Middle frontal gyrus (tissue), 1 donor: ENCODE data around the gene GON4L.
A peak's percentile ranks its signal among the peaks of the same experiment; 100 is the strongest.
"Not testable (repeated sequence)": the region's sequence is repeated elsewhere in the genome, so short reads cannot be mapped to it uniquely, and the experiment has no call there.

Source experiments
- DNase-seq: peaks from one replicate; pipeline ENCODE4 v3.0.0-alpha.2; 2015; ENCODE audit warnings: low spot score; ENCODE audit errors: extremely low spot score

GON4L gene

DNA sequence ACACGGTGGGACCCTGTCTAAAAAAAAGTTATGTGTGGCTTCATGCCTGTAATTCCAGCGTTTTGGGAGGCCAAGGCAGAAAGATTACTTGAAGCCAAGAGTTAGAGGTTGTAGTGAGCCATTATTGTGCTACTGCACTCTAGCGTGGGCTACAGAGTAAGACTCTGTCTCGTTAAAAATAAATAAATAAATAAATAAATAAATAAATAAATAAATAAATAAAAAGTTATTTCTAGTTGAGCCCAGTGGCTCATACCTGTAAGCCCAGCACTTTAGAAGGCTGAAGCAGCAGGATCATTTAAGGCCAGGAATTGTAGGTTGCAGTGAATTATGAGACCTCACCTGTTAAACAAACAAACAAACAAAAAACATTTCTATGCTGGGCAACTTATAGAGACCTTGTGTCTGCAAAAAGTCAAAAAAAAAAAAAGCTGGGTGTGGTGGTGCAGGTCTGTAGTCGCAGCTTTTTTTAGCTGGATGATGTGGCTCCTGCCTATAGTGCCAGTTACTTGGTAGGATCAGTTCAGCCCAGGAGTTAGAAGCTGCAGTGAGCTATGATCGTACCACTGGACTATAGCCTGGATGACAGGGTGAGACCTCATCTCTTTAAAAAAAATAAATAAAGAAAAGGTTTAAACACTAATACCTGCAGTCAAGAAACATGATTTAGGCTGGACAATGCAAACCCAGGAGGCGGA lies 25.6 kb downstream of the GON4L start:
- no peak for DNase-seq

GRCh38 chr1:155827450-155827849 lies 29.6 kb downstream of the GON4L start:
- no peak for DNase-seq

- DNase-seq: no peak
Measured at GRCh38 chr1:155816351-155816750, 40.7 kb downstream of the GON4L start.

- DNase-seq: no peak
Measured at GRCh38 chr1:155813672-155814071, 43.3 kb downstream of the GON4L start.

- DNase-seq: no peak
Measured at GRCh38 chr1:155812878-155813277, 44.1 kb downstream of the GON4L start.

DNA sequence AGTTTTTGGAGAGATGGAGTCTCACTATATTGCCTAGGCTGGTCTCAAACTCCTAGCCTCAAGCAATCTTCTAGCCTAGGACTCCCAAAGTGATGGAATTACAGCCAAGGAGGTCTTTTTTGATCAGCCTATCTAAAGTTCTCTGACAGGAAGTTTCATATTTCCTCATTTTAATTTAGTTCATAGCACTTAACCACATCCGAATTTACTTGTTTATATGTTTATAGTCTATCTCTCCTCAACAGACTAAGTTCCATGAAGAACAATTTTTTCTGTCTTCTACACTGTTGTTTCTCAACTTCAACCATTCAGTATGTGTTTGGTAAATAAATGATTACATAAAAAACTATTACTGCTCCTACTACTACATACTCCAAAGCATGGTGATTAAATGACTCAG lies 47.9 kb downstream of the GON4L start:
- no peak for DNase-seq

GRCh38 chr1:155801149-155801548 lies 55.9 kb downstream of the GON4L start:
- no peak for DNase-seq

DNA sequence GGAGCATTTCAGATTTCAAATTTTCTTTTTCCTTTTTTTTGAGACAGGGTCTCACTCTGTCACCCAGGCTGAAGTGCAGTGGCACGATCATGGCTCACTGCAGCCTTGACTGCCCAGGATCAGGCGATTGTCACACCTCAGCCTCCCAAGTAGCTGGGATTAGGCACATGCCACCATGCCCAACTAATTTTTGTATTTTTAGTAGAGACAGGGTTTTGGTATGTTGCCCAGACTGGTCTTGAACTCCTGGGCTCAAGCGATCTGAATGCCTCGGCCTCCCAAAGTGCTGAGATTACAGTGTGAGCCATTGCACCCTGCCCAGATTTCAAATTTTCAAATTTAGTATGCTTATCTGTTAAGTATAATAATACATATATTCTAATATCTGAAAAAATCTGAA lies 61.4 kb downstream of the GON4L start:
- DNase-seq: not testable (repeated sequence)

GRCh38 chr1:155794605-155795245 lies 62.3 kb downstream of the GON4L start:
- DNase-seq: no peak

DNA sequence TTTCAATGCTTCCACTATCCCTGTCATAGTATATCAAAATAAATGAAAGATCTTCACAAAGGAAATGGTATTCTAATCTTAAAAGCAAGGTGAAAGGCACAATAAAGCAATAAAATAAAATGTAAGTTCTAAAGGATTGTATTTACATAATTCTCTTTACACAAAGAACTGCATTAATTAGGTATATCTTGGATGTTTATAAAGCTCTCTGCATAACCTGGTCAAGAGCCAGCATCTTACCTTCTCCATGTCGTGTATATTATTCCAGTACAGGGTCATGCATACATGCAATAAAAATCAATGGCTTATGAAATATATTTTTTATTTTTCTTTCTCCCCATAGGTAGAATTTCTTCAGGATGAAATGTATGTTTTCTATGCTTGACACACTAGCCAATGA lies 63.8 kb downstream of the GON4L start:
- no peak for DNase-seq

DNA sequence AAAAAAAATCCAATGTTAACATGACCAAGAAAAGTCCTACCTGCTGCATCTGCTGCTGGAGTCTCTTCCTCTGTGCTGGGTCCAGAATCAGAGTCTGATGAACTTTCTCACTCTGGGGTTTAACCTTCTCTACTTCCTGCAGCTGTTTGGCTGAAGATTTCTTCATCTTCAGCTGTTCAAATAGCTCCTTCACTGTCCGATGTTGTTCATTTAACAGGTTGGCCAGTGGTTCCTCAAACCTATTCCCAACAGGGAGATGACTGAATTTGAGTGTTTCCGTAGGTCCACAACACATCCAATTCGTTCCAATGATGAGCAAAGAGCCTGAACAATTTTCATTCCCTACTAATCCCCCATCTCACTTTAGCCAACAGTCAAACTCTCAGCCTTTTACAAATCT lies 79.4 kb downstream of the GON4L start:
- no peak for DNase-seq

GRCh38 chr1:155776414-155776813 lies 80.6 kb downstream of the GON4L start:
- no peak for DNase-seq

- no peak for DNase-seq
Measured at GRCh38 chr1:155773221-155773620, 83.8 kb downstream of the GON4L start.

DNA sequence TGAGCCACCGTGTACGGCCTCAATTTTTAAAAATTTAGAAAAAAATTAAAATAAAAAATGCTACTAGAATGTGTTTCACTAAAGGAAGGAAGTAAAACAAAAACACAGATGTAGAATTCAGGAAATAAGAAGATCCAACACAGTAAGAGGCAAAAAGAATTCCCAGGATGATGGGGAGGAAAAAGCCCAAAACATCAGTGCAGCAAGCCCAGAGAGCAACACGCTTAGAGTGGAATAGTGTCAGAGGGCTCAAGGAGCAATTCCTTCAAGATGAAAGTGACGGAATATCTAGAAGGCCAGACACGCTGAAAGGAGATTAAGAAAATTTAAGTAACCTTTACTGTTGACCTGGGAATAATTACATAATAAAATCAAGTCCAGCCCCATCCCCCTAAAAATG lies 87.8 kb downstream of the GON4L start:
- no peak for DNase-seq

GRCh38 chr1:155767399-155767989 lies 89.5 kb downstream of the GON4L start:
- not testable (repeated sequence) for DNase-seq

GRCh38 chr1:155763989-155764388 lies 93.0 kb downstream of the GON4L start:
- not testable (repeated sequence) for DNase-seq

DNA sequence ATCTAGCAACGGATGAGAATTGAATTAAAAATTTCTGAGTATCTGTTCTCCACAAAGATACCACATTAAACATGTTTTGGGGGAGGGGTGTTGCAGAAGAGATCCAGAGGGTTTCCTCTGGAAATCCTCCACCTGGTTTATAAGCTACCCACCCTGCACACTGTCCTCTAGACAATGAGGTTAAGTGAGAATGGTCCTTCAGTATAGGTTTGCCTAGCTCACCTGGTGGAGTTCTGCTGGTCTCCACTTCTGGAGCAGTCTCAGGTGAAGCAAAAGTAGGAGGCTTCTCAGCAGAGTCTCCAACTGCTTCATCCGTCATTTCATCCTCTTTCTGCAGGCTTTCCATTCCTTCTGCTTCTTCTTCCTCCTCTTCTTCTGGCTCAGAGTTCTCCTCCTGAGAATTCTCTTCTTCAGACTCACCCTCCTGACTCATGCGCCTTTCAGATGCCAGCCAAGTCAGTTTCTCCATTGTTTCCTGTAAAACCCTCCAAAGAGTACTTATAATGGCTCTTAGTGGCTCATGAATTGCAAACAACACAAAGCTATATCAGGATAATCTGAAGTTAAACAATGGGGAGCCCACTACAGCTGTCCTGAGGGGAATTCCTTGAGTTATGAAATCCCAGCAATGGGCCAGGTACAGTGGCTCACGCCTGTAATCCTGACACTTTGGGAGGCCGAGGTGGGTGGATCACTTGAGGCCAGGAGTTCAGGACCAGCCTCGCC lies 93.8 kb downstream of the GON4L start:
- peak; percentile 11 for DNase-seq

DNA sequence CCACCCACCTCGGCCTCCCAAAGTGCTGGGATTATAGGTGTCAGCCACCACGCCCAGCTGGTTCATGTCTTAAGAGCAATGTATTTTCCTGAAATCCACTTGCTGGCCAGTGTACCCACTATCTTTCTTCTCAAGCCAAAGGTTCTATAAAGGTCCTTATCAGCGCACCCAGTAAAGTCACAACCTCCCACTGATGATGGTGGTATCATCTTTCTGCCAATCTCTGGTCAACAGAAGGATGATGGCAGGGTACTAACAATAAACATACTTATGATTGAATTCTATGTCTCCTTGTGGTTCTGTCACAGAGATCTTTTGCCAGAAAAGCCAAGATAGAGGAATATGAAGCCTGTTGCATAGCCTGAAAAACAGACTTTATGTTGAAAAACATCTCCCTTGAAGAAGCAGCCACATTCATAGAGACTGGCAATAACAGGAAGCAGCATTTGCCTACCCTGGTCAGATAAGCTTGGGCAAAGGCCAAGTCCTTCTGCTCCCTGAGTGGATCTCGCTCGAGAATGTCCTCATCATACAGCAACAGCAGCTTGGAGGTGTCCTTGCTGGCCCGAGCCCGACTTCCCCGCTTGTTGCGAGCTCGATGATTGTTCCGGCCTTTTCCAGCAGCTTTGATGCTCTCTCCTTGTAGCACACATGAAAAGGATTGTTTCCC lies 95.1 kb downstream of the GON4L start:
- no peak for DNase-seq

- DNase-seq: no peak
Measured at GRCh38 chr1:155760751-155761475, 96.1 kb downstream of the GON4L start.

DNA sequence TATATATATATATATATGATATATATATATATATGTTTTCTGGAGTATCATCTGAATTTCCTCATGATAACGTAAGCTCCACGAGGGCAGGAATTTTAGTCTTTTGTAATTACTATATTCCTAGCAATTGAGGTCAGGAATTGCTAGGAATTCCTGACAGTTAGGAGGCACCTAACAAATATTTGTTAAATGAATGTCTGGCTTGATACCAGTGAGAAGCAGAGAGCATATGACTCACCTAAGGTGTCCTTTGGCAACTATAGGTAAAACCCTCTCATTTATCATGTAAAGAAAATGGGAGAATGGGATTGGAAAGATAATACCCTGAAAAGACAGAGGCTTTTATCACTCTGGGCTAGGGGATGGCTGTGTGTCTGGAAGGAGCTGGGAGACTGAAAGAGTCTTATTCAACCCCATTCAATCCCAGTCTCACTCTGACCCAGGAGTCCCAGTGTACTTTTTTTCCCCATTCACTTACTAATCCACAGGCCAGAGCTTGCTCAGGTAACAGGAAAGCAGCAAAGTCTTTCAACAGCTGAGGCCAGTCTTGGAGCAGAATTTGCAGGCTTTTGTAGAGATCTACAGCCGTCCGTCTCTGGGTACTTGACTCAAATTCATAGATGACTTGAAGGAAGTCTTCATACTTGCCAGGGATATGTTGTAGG lies 96.9 kb downstream of the GON4L start:
- DNase-seq: no peak
